HG03064 (cell line): Measurements from ENCODE around the gene MT1F.
A peak's percentile ranks its signal among the peaks of the same experiment; 100 is the strongest.

Experiments used
- ATAC-seq: cut with Tn5 transposase; IDR thresholded peaks from one replicate; pipeline ENCODE4 v1.9.1; 2021; ENCODE audit warnings: low read depth; ENCODE audit not compliant: unreplicated experiment

The MT1F gene

DNA sequence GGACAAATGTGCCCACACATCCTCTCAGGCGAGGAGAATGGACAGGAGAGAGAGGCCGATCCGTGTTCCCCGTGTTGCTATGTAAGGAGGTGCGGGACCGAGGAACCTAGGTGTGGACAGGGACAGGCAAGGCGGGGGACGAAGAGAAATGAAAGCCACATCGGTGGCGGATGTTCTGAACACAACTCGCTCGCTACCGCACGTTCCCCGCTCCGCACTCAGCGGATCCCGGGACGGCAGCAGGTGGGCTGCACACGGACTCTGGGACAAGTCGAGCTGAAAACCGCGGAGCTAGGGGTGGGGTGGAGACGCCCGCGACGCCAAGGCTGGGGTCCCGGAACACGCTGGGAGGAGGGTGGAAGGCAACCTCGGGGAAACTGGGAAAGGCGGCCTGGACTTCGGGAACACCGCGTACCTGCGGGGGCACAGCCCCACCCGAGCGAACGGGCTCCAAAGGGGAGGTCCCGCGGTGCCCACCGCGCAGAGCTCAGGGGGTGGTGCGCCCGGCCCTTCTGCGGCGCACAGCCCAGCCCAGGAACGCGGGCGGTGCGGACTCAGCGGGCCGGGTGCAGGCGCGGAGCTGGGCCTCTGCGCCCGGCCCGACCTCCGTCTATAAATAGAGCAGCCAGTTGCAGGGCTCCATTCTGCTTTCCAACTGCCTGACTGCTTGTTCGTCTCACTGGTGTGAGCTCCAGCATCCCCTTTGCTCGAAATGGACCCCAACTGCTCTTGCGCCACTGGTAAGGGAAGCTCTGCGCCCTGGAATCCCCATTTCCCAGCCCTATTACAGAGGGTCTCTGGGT lies 32.4 kb upstream of the MT1F start, which contains the start of gene MT1E:
TSS of gene MT1E (plus strand) at position 642 of the 803 bp plus-strand sequence. CDS start at position 713, 71 bp downstream.
- peak; percentile 51 for ATAC-seq

- ATAC-seq = no peak
Measured at GRCh38 chr16:56625943-56626654, 31.7 kb upstream of the MT1F start.

DNA sequence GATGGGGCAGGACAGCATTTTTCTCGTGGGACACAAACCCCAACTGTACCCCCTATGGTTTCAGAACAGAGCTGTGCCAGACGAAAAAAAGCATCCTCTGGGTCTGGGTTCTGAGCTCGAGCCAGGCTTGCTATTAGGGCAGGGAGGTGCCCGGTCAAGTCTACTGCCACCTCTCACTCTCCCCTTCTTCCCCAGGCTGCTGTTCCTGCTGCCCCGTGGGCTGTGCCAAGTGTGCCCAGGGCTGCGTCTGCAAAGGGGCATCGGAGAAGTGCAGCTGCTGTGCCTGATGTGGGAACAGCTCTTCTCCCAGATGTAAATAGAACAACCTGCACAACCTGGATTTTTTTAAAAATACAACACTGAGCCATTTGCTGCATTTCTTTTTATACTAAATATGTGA lies 31.1 kb upstream of the MT1F start:
- no peak for ATAC-seq

- ATAC-seq = no peak
Measured at GRCh38 chr16:56628486-56629350, 29.0 kb upstream of the MT1F start.

- ATAC-seq = no peak
Measured at GRCh38 chr16:56629531-56629930, 28.2 kb upstream of the MT1F start.

DNA sequence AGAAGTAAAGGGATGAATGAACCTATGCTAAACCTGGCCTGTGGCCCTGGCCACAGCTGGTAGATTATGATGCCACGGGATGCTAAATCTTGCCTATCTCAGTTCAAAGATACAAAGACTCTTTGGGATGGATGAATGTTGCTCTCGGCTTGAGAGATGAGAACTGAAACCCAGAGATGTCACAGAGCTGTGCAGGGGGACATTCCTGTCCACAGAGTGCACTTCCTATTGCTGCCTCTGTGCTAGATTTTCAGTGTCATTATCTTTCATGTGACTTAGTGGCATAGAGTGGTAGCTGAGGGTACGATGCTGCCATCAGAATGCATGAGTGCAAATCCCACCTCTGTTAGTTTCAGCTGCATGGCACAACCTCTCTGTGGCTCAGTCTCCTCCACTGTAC lies 27.6 kb upstream of the MT1F start:
- ATAC-seq = no peak

DNA sequence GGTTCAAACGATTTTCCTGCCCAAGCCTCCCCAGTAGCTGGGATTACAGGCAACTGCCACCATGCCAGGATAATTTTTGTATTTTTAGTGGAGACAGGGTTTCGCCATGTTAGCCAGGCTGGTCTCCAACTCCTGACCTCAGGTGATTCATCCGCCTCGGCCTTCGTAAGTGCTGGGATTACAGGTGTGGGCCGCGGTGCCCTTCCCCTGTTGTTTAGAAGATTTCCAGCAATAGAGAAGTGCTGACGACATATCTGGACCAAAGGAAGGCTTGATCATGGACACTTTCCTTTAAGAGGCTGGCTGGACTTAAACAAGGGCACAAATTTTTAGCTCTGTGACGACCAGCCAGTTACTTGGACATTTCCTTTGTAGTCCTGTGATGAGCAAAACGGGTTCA lies 26.6 kb upstream of the MT1F start:
- no peak for ATAC-seq

DNA sequence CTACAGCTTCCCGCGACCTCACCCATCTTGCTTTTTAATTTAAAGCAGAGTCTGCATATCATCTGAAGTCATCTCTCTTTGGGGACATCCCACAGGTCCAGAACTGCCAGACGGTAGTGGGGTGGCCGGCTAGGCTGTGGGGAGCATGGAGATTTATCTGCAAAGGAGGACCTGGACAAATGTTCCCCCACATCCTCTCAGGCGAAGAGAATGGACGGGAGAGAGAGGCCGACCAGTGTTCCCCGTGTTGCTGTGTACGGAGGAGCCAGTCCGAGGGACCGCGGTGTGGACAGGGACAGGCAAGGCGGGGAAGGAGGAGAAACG lies 26.0 kb upstream of the MT1F start:
- no peak for ATAC-seq

DNA sequence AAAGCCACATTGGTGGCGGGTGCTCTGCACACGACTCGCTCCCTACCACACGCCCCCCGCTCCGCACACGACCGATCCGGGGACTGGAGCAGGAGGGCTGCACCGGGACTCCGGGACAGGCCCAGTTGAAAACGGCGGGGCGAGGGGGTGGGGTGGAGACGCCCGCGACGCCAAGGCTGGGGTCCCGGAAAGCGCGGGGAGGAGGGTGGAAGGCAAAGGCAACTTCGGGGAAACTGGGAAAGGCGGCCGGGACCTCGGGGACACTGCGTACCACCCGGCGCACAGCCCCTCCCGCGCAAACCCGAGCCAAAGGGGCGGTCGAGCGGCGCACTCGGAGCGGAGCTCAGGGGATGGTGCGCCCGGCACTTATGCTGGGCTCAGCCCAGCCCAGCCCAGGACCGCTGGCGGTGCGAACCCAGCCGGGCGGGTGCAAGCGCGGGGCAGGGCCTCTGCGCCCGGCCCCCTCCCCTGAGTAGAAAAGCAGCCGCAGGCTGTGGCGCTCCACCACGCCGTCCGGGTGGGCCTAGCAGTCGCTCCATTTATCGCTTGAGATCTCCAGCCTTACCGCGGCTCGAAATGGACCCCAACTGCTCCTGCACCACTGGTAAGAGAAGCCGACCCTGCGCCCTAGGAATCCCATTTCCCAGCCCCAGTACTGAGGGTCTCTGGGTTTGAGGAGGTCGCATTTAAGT lies 25.5 kb upstream of the MT1F start, which contains the start of gene MT1M:
TSS of gene MT1M (plus strand) at position 504 of the 692 bp plus-strand sequence. CDS start at position 577, 73 bp downstream.
- ATAC-seq = no peak

DNA sequence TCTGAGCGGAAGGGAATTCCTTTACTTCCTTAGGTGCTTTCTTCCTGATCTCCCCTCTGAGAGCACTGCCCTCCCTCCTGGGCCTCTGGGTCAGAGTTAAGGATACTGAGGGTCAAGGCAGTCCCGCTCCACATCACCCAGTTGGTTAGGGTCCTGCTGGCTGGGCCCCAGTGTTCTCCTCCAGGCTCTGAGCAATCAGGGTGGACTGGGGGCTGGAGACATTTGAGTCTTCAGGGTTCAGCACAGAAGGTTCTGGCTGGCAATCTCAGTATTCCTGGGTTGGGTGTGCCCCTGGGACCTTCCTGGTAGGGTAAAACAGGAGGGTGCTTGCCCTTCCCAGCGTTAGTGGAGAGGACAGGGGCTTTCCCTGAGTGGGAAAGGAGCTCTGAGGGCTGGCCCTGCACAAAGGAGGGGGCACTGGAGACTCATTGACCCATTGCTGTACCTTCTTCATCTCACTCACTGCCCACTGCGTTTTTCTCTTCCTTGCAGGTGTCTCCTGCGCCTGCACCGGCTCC lies 24.9 kb upstream of the MT1F start:
- ATAC-seq = no peak

DNA sequence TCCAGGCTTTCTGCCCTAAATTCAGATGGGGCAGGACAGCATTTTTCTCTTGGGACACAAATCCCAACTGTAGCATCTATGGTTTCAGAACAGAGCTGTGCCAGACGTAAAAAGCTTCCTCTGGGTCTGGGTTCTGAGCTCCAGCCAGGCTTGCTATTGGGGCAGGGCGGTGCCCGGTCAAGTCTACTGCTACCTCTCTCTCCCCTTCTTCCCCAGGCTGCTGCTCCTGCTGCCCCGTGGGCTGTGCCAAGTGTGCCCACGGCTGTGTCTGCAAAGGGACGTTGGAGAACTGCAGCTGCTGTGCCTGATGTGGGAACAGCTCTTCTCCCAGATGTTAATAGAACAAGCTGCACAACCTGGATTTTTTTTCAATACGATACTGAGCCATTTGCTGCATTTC lies 24.2 kb upstream of the MT1F start:
- ATAC-seq = no peak

DNA sequence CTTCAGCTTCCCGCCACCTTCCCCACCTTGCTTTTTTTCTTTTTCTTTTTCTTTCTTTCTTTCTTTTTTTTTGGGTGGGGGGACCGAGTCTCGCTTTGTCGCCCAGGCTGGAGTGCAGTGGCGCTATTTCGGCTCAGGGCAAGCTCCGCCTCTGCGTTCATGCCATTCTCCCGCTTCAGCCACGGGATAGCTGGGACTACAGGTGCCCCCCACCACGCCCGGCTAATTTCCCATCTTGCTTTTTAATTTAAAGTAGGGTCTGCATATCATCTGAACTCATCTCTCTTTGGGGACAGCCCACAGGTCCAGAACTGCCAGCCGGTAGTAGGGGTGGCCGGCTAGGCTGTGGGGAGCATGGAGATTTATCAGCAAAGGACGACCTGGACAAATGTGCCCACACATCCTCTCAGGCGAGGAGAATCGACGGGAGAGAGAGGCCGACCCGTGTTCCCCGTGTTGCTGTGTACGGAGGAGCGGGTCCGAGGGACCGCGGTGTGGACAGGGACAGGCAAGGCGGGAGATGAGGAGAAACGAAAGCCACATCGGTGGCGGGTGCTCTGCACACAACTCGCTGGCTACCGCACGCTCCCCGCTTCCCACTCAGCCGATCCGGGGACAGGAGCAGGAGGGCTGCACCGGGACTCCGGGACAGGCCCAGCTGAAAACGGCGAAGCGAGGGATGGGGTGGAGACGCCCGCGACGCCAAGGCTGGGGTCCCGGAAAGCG lies 22.9 kb upstream of the MT1F start:
- ATAC-seq = no peak

- no peak for ATAC-seq
Measured at GRCh38 chr16:56635441-56635967, 22.3 kb upstream of the MT1F start.

DNA sequence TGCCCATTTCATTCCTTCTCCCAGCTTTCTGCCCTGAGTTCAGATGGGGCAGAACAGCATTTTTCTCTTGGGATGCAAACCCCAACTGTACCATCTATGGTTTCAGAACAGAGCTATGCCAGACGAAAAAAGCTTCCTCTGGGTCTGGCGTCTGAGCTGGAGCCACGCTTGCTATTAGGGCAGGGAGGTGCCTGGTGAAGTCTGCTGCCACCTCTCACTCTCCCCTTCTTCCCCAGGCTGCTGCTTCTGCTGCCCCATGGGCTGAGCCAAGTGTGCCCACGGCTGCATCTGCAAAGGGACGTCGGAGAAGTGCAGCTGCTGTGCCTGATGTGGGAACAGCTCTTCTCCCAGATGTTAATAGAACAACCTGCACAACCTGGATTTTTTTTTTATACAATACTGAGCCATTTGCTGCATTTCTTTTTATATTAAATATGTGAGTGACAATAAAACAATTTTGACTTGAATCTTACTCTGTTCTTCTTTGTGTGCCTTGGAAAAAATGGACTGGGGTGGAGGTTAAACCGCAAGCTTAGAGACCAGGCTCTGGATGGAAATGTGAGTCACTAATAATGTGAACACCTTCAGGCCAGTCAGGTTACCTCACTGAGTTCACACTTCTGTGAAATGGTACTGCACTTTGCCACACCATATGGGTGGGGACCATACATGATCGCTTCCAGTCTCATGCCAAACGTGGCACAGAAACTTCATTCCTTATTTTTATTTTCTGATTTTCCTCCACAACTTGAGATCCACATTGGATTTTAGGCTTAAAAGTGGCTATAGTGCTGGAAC lies 20.9 kb upstream of the MT1F start:
- no peak for ATAC-seq

DNA sequence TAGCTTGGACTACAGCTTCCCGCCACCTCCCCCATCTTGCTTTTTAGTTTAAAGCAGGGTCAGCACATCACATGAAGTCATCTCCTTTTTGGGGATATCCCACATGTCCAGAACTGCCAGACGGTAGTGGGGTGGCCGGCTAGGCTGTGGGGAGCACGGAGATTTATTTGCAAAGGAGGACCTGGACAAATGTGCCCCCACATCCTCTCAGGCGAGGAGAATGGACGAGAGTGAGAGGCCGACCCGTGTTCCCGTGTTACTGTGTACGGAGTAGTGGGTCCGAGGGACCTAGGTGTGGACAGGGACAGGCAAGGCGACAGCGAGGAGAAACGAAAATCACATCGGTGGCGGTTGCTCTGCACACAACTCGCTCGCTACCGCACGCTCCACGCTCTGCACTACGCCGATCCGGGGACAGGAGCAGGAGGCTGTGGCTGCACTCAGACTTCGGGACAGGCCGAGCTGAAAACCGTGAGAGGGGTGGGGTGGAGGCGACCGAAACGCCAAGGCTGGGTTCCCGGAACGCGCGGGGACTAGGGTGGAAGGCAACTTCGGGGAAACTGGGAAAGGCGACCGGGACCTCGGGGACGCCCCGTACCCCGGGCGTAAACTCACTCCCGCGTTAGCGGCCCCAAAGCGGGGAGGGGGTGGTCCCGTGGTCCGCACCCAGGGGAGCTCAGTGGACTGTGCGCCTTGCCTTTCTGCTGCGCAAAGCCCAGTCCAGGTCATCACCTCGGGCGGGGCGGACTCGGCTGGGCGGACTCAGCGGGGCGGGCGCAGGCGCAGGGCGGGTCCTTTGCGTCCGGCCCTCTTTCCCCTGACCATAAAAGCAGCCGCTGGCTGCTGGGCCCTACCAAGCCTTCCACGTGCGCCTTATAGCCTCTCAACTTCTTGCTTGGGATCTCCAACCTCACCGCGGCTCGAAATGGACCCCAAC lies 19.7 kb upstream of the MT1F start, which contains the start of gene MT1A:
TSS of gene MT1A (plus strand) at position 853 of the 937 bp plus-strand sequence. CDS start at position 926, 73 bp downstream.
- ATAC-seq = no peak

- no peak for ATAC-seq
Measured at GRCh38 chr16:56639045-56639444, 18.7 kb upstream of the MT1F start.

DNA sequence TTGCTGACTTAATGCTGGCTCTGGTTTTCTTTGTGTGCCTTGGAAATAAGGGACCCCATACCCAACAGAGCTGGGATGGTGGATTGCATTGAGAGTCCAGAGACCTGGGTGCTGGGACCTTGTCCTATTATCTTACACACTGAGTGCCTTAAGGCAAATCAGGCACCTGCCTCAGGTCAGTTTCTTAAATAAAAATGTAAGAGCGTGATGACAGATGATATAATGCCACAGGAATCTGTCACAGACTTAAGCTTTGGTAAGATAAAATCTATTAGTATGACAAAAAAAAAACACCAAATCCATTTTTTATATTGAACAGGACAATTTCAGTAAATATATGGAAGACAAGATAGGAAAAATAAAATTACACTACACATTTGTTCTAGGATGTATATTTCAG lies 17.7 kb upstream of the MT1F start:
- no peak for ATAC-seq
